Hepatocyte (in vitro differentiated cells): Measurements from ENCODE around the gene HABP4. TPM values are rescaled to one million over a fixed set of nuclear protein-coding genes. Genes with fewer than 3 reads are reported as not detected.

Source experiments
- DNase-seq: peaks from one replicate; pipeline ENCODE4 v3.0.0-alpha.2; 2016; ENCODE audit warnings: low spot score
- H2AFZ ChIP-seq: fragments of 200-600 bp; sonication (generic); 2 replicates; pipeline ENCODE4 v1.6.0; 2016; ENCODE audit warnings: antibody characterized with exemption, mild to moderate bottlenecking
- H3K27ac ChIP-seq: fragments of 200-600 bp; sonication (generic); 2 replicates; pipeline ENCODE4 v1.5.1; 2016; ENCODE audit warnings: mild to moderate bottlenecking
- H3K27me3 ChIP-seq: fragments of 200-600 bp; sonication (generic); 2 replicates; pipeline ENCODE4 v1.6.1; 2016
- H3K36me3 ChIP-seq: fragments of 200-600 bp; sonication (generic); replicated peaks from 2 replicates; pipeline ENCODE4 v1.5.1; 2016; ENCODE audit warnings: low read depth; ENCODE audit not compliant: insufficient read depth
- H3K4me1 ChIP-seq: fragments of 200-600 bp; sonication (generic); 2 replicates; pipeline ENCODE4 v1.5.1; 2016; ENCODE audit warnings: mild to moderate bottlenecking, moderate library complexity; ENCODE audit not compliant: insufficient read depth
- H3K4me2 ChIP-seq: fragments of 200-600 bp; sonication (generic); 2 replicates; pipeline ENCODE4 v1.6.0; 2016
- H3K4me3 ChIP-seq: fragments of 200-600 bp; sonication (generic); 2 replicates; pipeline ENCODE4 v1.5.1; 2016; ENCODE audit warnings: mild to moderate bottlenecking
- H3K79me2 ChIP-seq: fragments of 200-600 bp; sonication (generic); 2 replicates; pipeline ENCODE4 v1.6.0; 2017; ENCODE audit warnings: mild to moderate bottlenecking
- H3K9me2 ChIP-seq: fragments of 200-600 bp; sonication (generic); replicated peaks from 2 replicates; pipeline ENCODE4 v1.6.0; 2017; ENCODE audit warnings: mild to moderate bottlenecking; ENCODE audit not compliant: insufficient read depth
- H3K9me3 ChIP-seq: fragments of 200-600 bp; sonication (generic); 2 replicates; pipeline ENCODE4 v1.5.1; 2016; ENCODE audit warnings: low read depth, mild to moderate bottlenecking
- H4K20me1 ChIP-seq: fragments of 200-600 bp; sonication (generic); 2 replicates; pipeline ENCODE4 v1.6.0; 2016; ENCODE audit warnings: mild to moderate bottlenecking; ENCODE audit not compliant: insufficient read depth, poor library complexity, severe bottlenecking
- CTCF ChIP-seq: fragments of 200-600 bp; sonication (generic); IDR thresholded peaks from 2 replicates; pipeline ENCODE4 v1.5.1; 2016; ENCODE audit warnings: antibody characterized with exemption, mild to moderate bottlenecking; ENCODE audit not compliant: poor library complexity
- EZH2 ChIP-seq: fragments of 200-600 bp; sonication (generic); IDR thresholded peaks from 2 replicates; pipeline ENCODE4 v1.6.1; 2016; ENCODE audit warnings: antibody characterized with exemption, mild to moderate bottlenecking, borderline replicate concordance
- EZH2phosphoT487 ChIP-seq: fragments of 200-600 bp; sonication (generic); IDR thresholded peaks from one replicate; pipeline ENCODE4 v1.6.1; 2018; ENCODE audit warnings: antibody characterized with exemption, mild to moderate bottlenecking, low read depth, moderate library complexity; ENCODE audit not compliant: unreplicated experiment, severe bottlenecking
- WGBS: methylation state at CpG from one replicate; pipeline ENCODE4 v1.1.6; 2016; ENCODE audit warnings: low lambda C conversion rate; ENCODE audit errors: missing lambda C conversion rate; 5-methylcytosine and 5-hydroxymethylcytosine counted together
- polyA plus RNA-seq: library from polyadenylated mRNA; unstranded; fragments of >200 nt; fragmentation: Nextera tagmentation; extraction: Ambion mirVana; gene quantifications from 2 replicates; pipeline ENCODE4 v1.2.1, GENCODE V29; 2016
- total RNA-seq: library from RNA; depleted of rRNA; stranded (reverse); fragments of >200 nt; gene quantifications from 2 replicates; pipeline ENCODE4 v1.2.3, GENCODE V29; 2014

The HABP4 gene
- total and polyA plus RNA-seq, 2 experiments from 2014 or later = 13.1 to 24.8 TPM

- Histone ChIP-seq H4K20me1 (peaks cover 3% of the 10 kb centered on the region), H3K27me3 (no peaks in the 10 kb centered on the region), H3K79me2 (peaks cover 13% of the 10 kb centered on the region), H3K9me2 (no peaks in the 10 kb centered on the region), H3K4me1 (no peaks in the 10 kb centered on the region), H3K4me2 (no peak overlapping the region), H3K36me3 (no peaks in the 10 kb centered on the region), H3K27ac (no peak overlapping the region), H3K4me3 (no peak overlapping the region), H2AFZ (no peak overlapping the region), H3K9me3 (no peaks in the 10 kb centered on the region)
- 87% methylated on average over 8 of the region's 8 CpGs for WGBS
- DNase-seq = no peak
- no peak for TF ChIP-seq EZH2phosphoT487
- TF ChIP-seq EZH2 = no peak
- TF ChIP-seq CTCF = no peak
Observed at GRCh38 chr9:96458226-96458625, 8.3 kb downstream of the HABP4 start.

- H3K27me3 ChIP-seq = no peaks in the 10 kb centered on the region
- peaks cover 7% of the 10 kb centered on the region for H3K79me2 ChIP-seq
- no peak overlapping the region for H3K4me3 ChIP-seq
- no peaks in the 10 kb centered on the region for H4K20me1 ChIP-seq
- H3K4me2 ChIP-seq = no peak overlapping the region
- TF ChIP-seq EZH2phosphoT487 = no peak
- no peak for TF ChIP-seq EZH2
- no peak for TF ChIP-seq CTCF
- no peaks in the 10 kb centered on the region for H3K9me2 ChIP-seq
- WGBS = 93% methylated on average over 7 of the region's 7 CpGs
- no peaks in the 10 kb centered on the region for H3K9me3 ChIP-seq
- H2AFZ ChIP-seq = no peak overlapping the region
- H3K4me1 ChIP-seq = no peaks in the 10 kb centered on the region
- no peak overlapping the region for H3K27ac ChIP-seq
- H3K36me3 ChIP-seq = no peaks in the 10 kb centered on the region
- DNase-seq = no peak
Observed at GRCh38 chr9:96459268-96460007, 9.5 kb downstream of the HABP4 start.

GRCh38 chr9:96460470-96460869 lies 10.5 kb downstream of the HABP4 start:
- TF ChIP-seq EZH2phosphoT487 (no peak), EZH2 (no peak), CTCF (no peak)
- WGBS = 71% methylated on average over 5 of the region's 5 CpGs
- no peaks in the 10 kb centered on the region for H3K79me2 ChIP-seq

More at GRCh38 chr9:96460470-96460869, 10.5 kb downstream of the HABP4 start:
- no peak for DNase-seq
- H3K4me1 ChIP-seq = no peaks in the 10 kb centered on the region
- no peak overlapping the region for H2AFZ ChIP-seq
- no peak overlapping the region for H3K27ac ChIP-seq
- H4K20me1 ChIP-seq = no peaks in the 10 kb centered on the region
- H3K4me3 ChIP-seq = no peak overlapping the region
- no peaks in the 10 kb centered on the region for H3K9me3 ChIP-seq
- no peaks in the 10 kb centered on the region for H3K36me3 ChIP-seq
- H3K4me2 ChIP-seq = no peak overlapping the region
- no peaks in the 10 kb centered on the region for H3K27me3 ChIP-seq
- no peaks in the 10 kb centered on the region for H3K9me2 ChIP-seq
